Transverse colon (tissue), 4 donors: ENCODE measurements around the gene DRG2. TPM values are rescaled to one million over a fixed set of nuclear protein-coding genes. Genes with fewer than 3 reads are reported as not detected.

Experiments used
- DNase-seq: peaks from one replicate; pipeline ENCODE4 v3.0.0-alpha.2; 2019
- H3K27ac ChIP-seq, 4 donors: fragments of 200-600 bp; sonication (generic); 2 replicates each; pipeline ENCODE4 v1.5.1; 2016 to 2018; ENCODE audit warnings: inconsistent platforms in 4 of 4
- H3K27me3 ChIP-seq: fragments of 200-600 bp; sonication (generic); 2 replicates; pipeline ENCODE4 v1.5.1; 2017; ENCODE audit warnings: inconsistent platforms
- H3K36me3 ChIP-seq, 4 donors: fragments of 200-600 bp; sonication (generic); 2 replicates each; pipeline ENCODE4 v1.5.1; 2017 to 2019; ENCODE audit warnings: inconsistent platforms in 4 of 4
- H3K4me1 ChIP-seq, 4 donors: fragments of 200-600 bp; sonication (generic); 2 replicates each; pipeline ENCODE4 v1.5.1; 2017 to 2020; ENCODE audit warnings: inconsistent platforms in 4 of 4
- H3K4me3 ChIP-seq, 4 donors: fragments of 200-600 bp; sonication (generic); 1 replicate in 1 of 4; 2 replicates in 3 of 4; pipeline versions ENCODE4 v1.5.1 to v1.6.1; 2017 to 2019; ENCODE audit warnings: inconsistent platforms in 4 of 4
- H3K9me3 ChIP-seq, 2 donors: fragments of 200-600 bp; sonication (generic); 2 replicates each; pipeline ENCODE4 v1.5.1; 2017 to 2019; ENCODE audit warnings: inconsistent platforms in 2 of 2
- EP300 ChIP-seq: sonication (generic); formaldehyde crosslinking; IDR thresholded peaks from one replicate; pipeline ENCODE4 v1.6.1; 2017; ENCODE audit warnings: antibody characterized with exemption, low read depth
- POLR2A ChIP-seq: fragments of 450-650 bp; IDR thresholded peaks from one replicate; pipeline ENCODE4 v1.6.1; 2016; ENCODE audit warnings: antibody characterized with exemption, mild to moderate bottlenecking, moderate library complexity
- POLR2AphosphoS5 ChIP-seq, 3 donors: sonication (generic); formaldehyde crosslinking; IDR thresholded peaks; one replicate each; pipeline ENCODE4 v1.6.1; 2016; ENCODE audit warnings: antibody characterized with exemption in 3 of 3
- WGBS, 2 donors: methylation state at CpG; one replicate each; pipeline ENCODE4 v1.1.5; 2018; ENCODE audit warnings: low coverage in 1 of 2; 5-methylcytosine and 5-hydroxymethylcytosine counted together
- in situ Hi-C, 4 donors: fragments of 200-750 bp; cut with MboI; loops; one replicate each; pipeline versions ENCODE4 v1.15.0 to v1.15.1; 2017; ENCODE audit warnings: low sequenced_read_pairs in 3 of 4, low pct_ligation_motif_present in 1 of 4, low pct_unique_long_range_greater_than_20kb in 1 of 4
- intact Hi-C: fragments of 100-400 bp; cut with DNase I; formaldehyde crosslinking; loops from one replicate; pipeline ENCODE4 v1.15.1; 2023; ENCODE audit warnings: low total_unique reads
- total RNA-seq, 4 donors: library from RNA; depleted of rRNA; stranded (reverse); fragments of >200 nt; gene quantifications; one replicate each; pipeline ENCODE4 v1.1.0, GENCODE V29; 2016
- TF ChIP-seq, protein P1 (sequence below), 5 experiments: fragments of 200-600 bp in 3 of 5; fragments of 450-650 bp in 2 of 5; sonication (generic) in 3 of 5; IDR thresholded peaks; 1 replicate in 2 of 5; 2 replicates in 3 of 5; pipeline ENCODE4 v1.5.1; 2016 to 2017; ENCODE audit warnings: antibody characterized with exemption in 5 of 5, inconsistent platforms in 3 of 5, mild to moderate bottlenecking in 2 of 5, moderate library complexity in 1 of 5

DRG2 gene
- total RNA-seq, 4 donors from 2014 or later: 27.9 to 90.6 (median 33.3) TPM

DNA sequence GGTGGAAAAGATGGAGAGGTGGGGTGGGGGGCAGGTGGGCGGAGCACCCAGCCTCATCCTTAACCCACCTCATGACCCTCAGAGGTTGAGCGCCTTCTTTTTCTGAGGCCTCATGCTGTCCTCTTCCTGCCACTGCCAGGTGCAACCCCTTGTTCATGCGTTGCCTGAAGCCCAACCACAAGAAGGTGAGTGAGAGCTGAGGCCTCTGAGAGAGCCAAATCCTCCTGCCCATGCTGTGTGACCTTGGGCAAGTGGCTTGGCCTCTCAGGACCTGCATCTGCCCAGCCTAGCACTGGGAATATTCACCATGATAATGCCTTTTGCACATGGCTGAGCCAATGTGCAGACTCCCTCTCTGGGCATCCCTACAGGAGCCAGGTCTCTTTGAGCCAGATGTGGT is 52.9 kb downstream of the DRG2 start:
- 81% methylated on average over 3 of the region's 3 CpGs; no CpG with 5 or more reads in 1 of the 2 donors for WGBS, 2 donors
- in situ Hi-C loops (loop anchor here in 1 of 4 donors (10.0 kb wide), 1 partner anchor 74 kb away; no protein-coding TSS in a partner anchor), intact Hi-C loops (loop anchor here (10.0 kb wide), 1 partner anchor 64 kb away; no protein-coding TSS in a partner anchor)

DNA sequence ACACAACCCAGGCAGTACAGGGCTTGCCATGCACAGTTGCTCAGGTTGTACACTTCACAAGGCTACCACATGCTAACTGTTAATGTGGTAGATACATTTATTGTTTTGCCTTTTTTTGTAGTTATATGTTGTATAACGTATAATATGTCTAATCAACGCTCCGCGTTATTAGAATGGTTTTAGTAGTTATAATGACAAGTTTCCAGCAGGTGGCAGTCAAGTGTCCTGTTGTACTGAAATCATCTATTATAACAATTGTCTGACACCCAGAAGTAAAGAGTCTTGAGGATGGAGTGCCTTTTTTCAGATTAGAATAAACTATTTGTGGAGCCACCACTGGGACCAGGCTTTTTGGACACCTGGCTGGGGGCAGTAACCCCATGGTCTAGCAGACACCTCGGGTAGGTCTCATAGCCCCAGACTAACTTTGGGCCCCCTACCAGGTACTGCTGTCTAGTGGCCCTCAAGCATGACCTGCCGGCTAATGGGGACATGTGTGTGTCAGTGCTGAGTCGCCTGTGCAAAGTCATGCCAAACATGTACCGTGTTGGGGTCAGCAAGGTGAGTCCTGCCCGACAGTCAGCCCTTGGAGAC is 53.6 kb downstream of the DRG2 start:
- intact Hi-C loops (loop anchor here (10.0 kb wide), 1 partner anchor 63 kb away; no protein-coding TSS in a partner anchor), in situ Hi-C loops (loop anchor here in 1 of 4 donors (10.0 kb wide), 1 partner anchor 73 kb away; no protein-coding TSS in a partner anchor)

More for the DNA sequence above, 52.9 kb downstream of the DRG2 start:
- Histone ChIP-seq H3K36me3 (no peaks in the 10 kb centered on the region), H3K27me3 (peaks cover 6% of the 10 kb centered on the region), H3K9me3 (no peaks in the 10 kb centered on the region), H3K4me1 (no peaks in the 10 kb centered on the region), H3K27ac (no peak overlapping the region), H3K4me3 (no peak overlapping the region)
- TF ChIP-seq, protein P1, sequence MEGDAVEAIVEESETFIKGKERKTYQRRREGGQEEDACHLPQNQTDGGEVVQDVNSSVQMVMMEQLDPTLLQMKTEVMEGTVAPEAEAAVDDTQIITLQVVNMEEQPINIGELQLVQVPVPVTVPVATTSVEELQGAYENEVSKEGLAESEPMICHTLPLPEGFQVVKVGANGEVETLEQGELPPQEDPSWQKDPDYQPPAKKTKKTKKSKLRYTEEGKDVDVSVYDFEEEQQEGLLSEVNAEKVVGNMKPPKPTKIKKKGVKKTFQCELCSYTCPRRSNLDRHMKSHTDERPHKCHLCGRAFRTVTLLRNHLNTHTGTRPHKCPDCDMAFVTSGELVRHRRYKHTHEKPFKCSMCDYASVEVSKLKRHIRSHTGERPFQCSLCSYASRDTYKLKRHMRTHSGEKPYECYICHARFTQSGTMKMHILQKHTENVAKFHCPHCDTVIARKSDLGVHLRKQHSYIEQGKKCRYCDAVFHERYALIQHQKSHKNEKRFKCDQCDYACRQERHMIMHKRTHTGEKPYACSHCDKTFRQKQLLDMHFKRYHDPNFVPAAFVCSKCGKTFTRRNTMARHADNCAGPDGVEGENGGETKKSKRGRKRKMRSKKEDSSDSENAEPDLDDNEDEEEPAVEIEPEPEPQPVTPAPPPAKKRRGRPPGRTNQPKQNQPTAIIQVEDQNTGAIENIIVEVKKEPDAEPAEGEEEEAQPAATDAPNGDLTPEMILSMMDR (IDR thresholded peaks at IDR 0.05): no peak
- TF ChIP-seq POLR2AphosphoS5 (IDR thresholded peaks at IDR 0.05) (no peak), EP300 (no peak), POLR2A (no peak)
- DNase-seq: no peak

DNA sequence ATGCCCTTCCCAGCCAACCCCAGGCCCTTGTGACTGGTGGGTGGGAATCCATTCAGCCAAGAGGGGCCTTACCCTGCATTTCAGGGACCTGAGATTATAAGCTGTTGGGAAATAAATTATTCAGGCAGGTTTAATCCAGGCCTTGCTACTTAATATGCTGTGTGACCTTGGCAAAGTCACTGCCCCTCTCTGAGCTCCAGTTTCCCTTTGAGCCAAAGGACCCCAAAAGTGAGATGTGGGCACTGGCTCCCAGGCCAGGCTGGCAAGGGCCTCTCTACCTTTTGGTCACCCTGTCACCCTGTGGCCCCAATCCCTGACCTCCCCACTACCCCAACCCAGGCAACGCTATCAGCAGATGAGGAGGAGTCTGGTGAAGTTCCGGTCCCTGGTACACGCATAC is 54.7 kb downstream of the DRG2 start:
- TF ChIP-seq EP300: no peak
- no peak for TF ChIP-seq POLR2AphosphoS5 (IDR thresholded peaks at IDR 0.05)
- intact Hi-C loops: loop anchor here (10.0 kb wide), 1 partner anchor 62 kb away; no protein-coding TSS in a partner anchor
- 100% methylated on average over 3 of the region's 3 CpGs; no CpG with 5 or more reads in 1 of the 2 donors for WGBS, 2 donors
- H3K36me3 ChIP-seq: no peaks in the 10 kb centered on the region
- H3K27me3 ChIP-seq: peaks cover 6% of the 10 kb centered on the region
- H3K27ac ChIP-seq: no peak overlapping the region
- in situ Hi-C loops: loop anchor here in 1 of 4 donors (10.0 kb wide), 1 partner anchor 72 kb away; no protein-coding TSS in a partner anchor
- no peaks in the 10 kb centered on the region for H3K9me3 ChIP-seq
- DNase-seq: no peak
- H3K4me1 ChIP-seq: no peaks in the 10 kb centered on the region
- H3K4me3 ChIP-seq: no peak overlapping the region

More for the DNA sequence above, 53.6 kb downstream of the DRG2 start:
- DNase-seq: no peak
- Histone ChIP-seq H3K27me3 (peaks cover 6% of the 10 kb centered on the region), H3K4me3 (no peak overlapping the region), H3K4me1 (no peaks in the 10 kb centered on the region), H3K36me3 (no peaks in the 10 kb centered on the region), H3K9me3 (no peaks in the 10 kb centered on the region), H3K27ac (no peak overlapping the region)
- whole genome bisulfite sequencing, 2 donors: 4 to 28% methylated on average over 4 to 9 of the region's 9 CpGs
- TF ChIP-seq, protein P1 (IDR thresholded peaks at IDR 0.05): peak; percentile 55 to 71 (median 67)
- TF ChIP-seq POLR2A: no peak
- TF ChIP-seq POLR2AphosphoS5 (IDR thresholded peaks at IDR 0.05): no peak
- no peak for TF ChIP-seq EP300

DNA sequence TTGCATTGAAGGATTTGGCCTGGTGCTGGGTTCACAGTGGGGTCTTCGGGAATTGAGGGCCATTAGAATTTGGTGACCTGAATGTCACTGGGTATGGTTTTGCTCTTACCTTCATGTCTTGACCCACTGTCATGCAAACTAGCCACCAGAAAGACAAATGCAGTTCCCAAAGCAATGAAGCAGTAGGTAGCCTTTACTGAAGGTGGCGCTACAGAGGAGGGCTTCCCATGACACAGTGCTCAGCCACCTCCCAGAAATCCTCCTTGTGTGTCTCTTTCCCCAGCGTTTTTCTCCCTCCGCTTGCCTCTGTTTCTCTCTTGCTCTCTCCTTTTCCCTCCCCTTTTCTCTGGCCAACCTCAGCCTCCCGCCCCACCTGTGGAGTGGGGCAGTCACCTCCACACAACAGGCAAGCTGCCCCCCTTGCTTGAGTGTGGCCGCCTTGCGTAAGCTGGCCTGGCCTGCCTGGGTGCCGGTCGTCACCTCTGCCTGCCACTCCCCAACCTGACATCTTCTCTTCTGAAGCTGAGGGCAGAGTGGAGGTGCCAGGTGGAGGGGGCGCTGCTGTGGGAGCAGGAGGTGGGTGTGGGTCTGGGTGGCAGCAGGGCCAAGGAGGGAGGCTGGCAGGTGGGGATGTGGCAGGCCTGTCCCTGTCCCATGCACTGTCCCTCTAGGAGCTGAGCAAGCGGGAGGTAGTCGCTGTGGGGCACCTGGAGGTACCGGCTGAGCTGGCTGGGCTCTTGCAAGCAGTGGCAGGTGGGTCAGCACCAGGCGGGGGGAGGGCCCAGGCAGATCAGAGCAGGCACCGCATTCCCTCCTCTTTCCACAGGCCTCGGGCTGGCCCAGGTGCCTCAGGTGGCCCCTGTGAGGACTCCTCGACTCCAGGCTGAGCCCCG is 55.5 kb downstream of the DRG2 start:
- Histone ChIP-seq H3K4me3 (no peak overlapping the region), H3K36me3 (no peaks in the 10 kb centered on the region), H3K27me3 (peaks cover 6% of the 10 kb centered on the region), H3K27ac (no peak overlapping the region), H3K4me1 (no peaks in the 10 kb centered on the region), H3K9me3 (no peaks in the 10 kb centered on the region)
- DNase-seq: no peak
- in situ Hi-C loops: loop anchor here in 1 of 4 donors (10.0 kb wide), 1 partner anchor 72 kb away; no protein-coding TSS in a partner anchor
- WGBS, 2 donors: 30 to 83% methylated on average over 2 to 16 of the region's 18 CpGs
- intact Hi-C loops: loop anchor here (10.0 kb wide), 1 partner anchor 62 kb away; no protein-coding TSS in a partner anchor
- no peak for TF ChIP-seq EP300
- TF ChIP-seq, protein P1 (IDR thresholded peaks at IDR 0.05): no peak
- no peak for TF ChIP-seq POLR2AphosphoS5 (IDR thresholded peaks at IDR 0.05)
- no peak for TF ChIP-seq POLR2A
